Activated T-helper 1 cell treated with anti-CD3 and anti-CD28 coated beads, Interleukin-2, amount 50 U/mL, for 16 hours (primary cell): ENCODE results near the gene RTP1.
"Not testable (repeated sequence)": the region's sequence is repeated elsewhere in the genome, so short reads cannot be mapped to it uniquely, and the experiment has no call there.

Experiments
- DNase-seq, 2 donors: peaks; one replicate each; pipeline ENCODE4 v3.0.0-alpha.2; 2020; ENCODE audit warnings: low read depth in 1 of 2, low spot score in 1 of 2

RTP1 gene

DNA sequence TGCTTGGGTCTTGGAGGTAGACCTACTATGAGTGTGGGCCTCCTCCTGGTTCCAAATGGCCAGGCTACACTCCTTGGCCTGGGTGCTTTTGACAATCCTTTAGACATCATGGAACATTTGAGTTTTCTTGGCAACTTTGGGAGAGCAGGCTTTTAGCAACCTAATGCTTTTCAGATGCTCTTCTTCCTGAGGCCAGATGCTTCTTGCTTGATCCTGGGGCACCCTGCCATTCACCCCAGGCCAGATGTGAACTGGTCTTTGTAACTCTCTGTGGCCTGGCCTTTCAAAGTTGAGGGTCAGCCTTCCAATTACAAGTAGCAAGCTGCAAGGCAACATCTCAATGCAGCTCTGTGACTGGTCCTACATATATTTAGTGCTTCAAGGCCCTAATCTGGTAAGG lies 40.5 kb downstream of the RTP1 start:
- DNase-seq = no peak

DNA sequence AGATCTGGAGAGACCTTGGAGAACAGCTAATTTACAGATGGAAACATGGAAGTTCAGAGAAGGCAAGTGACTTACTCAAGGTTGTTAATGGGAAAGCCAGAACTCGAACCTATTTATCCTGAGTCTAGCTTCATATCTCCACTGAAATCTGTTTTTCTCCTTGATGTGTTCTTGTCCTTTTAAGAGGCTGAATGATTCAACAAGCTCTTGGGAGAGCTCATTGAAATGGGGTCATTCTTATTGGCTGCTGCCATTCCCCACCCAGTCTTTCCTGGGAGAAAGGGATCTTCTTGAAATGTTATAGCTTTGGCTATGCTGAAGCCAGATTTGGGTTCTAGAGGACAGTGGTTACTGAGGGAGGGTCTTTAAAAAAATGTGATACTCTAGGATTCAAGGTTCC lies 41.0 kb downstream of the RTP1 start:
- DNase-seq = no peak

DNA sequence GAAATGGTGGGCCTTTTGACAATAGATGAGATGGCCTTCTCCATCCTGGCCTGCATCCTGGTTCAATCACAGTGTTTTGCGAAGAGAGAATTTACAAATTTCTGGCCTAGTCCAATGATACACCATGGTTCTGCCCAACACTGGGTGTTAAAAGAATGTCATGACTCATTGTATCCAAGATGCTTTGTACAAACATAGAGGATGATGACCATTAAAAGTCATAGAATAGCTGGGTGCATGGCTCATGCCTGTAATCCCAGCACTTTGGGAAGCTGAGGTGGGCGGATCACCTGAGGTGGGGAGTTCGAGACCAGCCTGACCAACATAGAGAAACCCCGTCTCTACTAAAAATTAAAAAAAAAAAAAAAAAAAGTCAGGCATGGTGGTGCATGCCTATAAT lies 41.5 kb downstream of the RTP1 start:
- not testable (repeated sequence) for DNase-seq

DNA sequence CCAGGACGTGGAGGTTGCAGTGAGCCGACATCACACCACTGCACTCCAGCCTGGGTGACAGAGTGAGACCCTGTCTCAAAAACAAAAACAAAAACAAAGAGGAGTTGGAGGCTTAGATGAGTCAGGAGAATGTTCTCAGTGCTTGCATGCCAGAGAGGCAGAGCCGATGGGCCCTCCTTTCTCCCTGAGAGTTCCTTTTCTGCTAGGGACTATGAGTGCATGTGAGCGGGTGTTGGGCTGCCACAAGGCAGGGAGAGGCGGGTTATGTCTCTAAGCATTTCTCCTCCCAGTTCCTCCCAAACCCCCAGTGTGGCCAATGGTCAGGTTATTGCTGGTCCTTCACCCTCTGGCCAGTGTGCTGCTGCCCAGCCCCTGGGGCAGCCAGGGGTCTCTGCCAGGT lies 45.1 kb downstream of the RTP1 start:
- DNase-seq = no peak

DNA sequence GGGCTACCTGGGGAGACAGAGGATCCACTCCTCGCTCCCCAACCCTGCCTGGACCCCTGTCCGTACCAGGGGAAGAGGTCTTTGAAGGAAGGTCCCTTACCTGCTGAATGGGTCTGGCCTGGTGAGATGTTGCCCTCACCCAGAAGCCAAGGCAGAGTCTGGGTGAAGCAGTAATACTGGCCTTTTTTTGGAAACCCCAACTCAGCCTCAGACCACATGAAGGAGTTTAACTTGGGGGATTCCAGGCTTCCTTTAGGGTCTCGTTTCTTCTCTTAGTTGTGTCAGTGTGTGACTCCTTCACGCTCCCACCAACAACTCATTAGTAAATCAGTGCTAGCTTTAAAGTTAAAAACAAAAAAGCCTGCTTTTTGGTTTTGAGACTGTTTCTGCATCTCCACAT lies 45.6 kb downstream of the RTP1 start:
- no peak for DNase-seq

DNA sequence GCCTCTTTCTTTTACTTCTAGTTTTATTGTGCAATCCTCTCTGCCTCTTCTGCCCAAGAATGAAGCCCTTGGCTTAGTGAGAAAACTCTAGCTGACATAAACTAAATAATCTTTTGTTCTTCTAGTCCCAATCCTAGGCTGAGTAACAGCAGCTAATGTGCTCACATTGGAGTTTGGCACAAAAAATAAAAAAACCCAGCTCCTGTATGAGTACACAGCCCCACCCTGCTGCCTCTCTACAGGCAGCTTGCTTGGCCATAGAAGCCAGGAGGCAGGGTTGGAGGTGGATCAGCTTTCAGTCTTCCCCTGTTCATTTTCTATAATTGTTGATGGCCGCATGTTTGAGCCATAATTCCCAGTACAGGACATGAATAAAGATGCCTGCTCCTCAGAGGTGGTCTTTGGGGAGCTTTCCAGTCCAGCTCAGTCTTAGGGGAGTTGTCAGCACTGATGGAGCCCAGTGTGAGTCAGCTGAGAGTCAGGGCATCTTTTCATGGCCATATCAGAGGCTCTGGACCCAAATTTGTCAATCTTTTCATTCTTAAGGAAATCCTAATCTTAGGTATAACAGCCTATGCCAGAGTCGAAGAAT lies 46.7 kb downstream of the RTP1 start:
- DNase-seq = no peak

DNA sequence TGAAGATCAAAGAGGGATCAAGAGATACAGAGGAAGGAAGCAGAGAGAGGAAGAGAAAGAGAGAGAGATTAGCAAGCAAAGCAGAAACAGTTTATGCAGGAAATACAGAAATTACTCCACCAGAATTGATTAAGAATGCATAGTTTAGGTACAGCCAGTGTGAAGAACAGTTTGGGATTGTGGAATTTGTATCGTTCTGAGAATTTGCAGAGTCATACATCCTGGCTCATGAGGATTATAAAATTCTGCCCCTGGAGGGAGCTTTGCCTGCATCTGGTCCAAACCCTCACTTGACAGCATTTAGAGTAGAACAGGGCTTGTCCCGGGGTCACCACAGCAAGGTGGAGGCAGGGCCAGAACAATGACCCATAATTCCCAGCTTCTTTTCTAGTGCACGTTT lies 50.1 kb downstream of the RTP1 start:
- DNase-seq = no peak
